ENCODE data around the gene CCNA2. TPM values are rescaled to one million over a fixed set of nuclear protein-coding genes. Genes with fewer than 3 reads are reported as not detected.
A peak's percentile ranks its signal among the peaks of the same experiment; 100 is the strongest.

The CCNA2 gene
- total RNA-seq, 1 donor from 2014 or later, result 6.2 TPM

- TF ChIP-seq EZH2 (IDR thresholded peaks at IDR 0.05; ENCODE audit: insufficient read depth, low read length) (no peak), CTCF (IDR thresholded peaks at IDR 0.05; ENCODE audit: insufficient read depth, low read depth, low read length) (no peak)
- Mint-ChIP-seq H3K9me3 (ENCODE audit: unreplicated experiment) (no peaks in the 10 kb centered on the region), H3K36me3 (ENCODE audit: low read depth, unreplicated experiment) (no peaks in the 10 kb centered on the region), H3K27ac (ENCODE audit: unreplicated experiment) (no peak overlapping the region), H3K4me3 (ENCODE audit: unreplicated experiment) (no peak overlapping the region), H3K27me3 (ENCODE audit: low read depth, unreplicated experiment) (no peaks in the 10 kb centered on the region), H3K4me1 (ENCODE audit: low read depth, unreplicated experiment) (peaks cover 28% of the 10 kb centered on the region)
- Histone ChIP-seq H3K36me3 (ENCODE audit: insufficient read depth, low read length) (no peaks in the 10 kb centered on the region), H3K27me3 (ENCODE audit: insufficient read depth, low read length) (no peaks in the 10 kb centered on the region), H3K27ac (ENCODE audit: low read depth, low read length) (no peak overlapping the region), H3K4me3 (ENCODE audit: insufficient read depth, low read depth, low read length) (no peak overlapping the region), H3K9me3 (ENCODE audit: insufficient read depth, low read depth, low read length) (no peaks in the 10 kb centered on the region), H3K9ac (ENCODE audit: low read length) (no peak overlapping the region), H3K4me1 (ENCODE audit: insufficient read depth, low read length) (peaks cover 33% of the 10 kb centered on the region), H3K4me2 (ENCODE audit: low read length) (no peak overlapping the region), H2AFZ (ENCODE audit: low read depth, low read length) (no peak overlapping the region), H4K20me1 (ENCODE audit: insufficient read depth, low read length) (no peaks in the 10 kb centered on the region), H3K79me2 (ENCODE audit: insufficient read depth, low read length) (no peaks in the 10 kb centered on the region)
- DNase-seq (ENCODE audit: low read depth), result no peak
- peak; percentile 26 for FAIRE-seq
These were observed 29.0 kb downstream of the CCNA2 start for GRCh38 chr4:121794505-121795188.

- TF ChIP-seq EZH2 (IDR thresholded peaks at IDR 0.05; ENCODE audit: insufficient read depth, low read length), result no peak
- no peak for TF ChIP-seq CTCF (IDR thresholded peaks at IDR 0.05; ENCODE audit: insufficient read depth, low read depth, low read length)
- H3K27me3 Mint-ChIP-seq (ENCODE audit: low read depth, unreplicated experiment), result no peaks in the 10 kb centered on the region
- H3K4me2 ChIP-seq (ENCODE audit: low read length), result no peak overlapping the region
- no peaks in the 10 kb centered on the region for H3K9me3 Mint-ChIP-seq (ENCODE audit: unreplicated experiment)
- H3K4me3 ChIP-seq (ENCODE audit: insufficient read depth, low read depth, low read length), result no peak overlapping the region
- H3K4me1 Mint-ChIP-seq (ENCODE audit: low read depth, unreplicated experiment), result peaks cover 38% of the 10 kb centered on the region
- H3K4me3 Mint-ChIP-seq (ENCODE audit: unreplicated experiment), result no peak overlapping the region
- no peak overlapping the region for H3K27ac ChIP-seq (ENCODE audit: low read depth, low read length)
- FAIRE-seq (no peak), DNase-seq (ENCODE audit: low read depth) (no peak)
- H3K9ac ChIP-seq (ENCODE audit: low read length), result no peak overlapping the region
- no peak overlapping the region for H2AFZ ChIP-seq (ENCODE audit: low read depth, low read length)
- H3K27ac Mint-ChIP-seq (ENCODE audit: unreplicated experiment), result no peak overlapping the region
- H3K9me3 ChIP-seq (ENCODE audit: insufficient read depth, low read depth, low read length), result no peaks in the 10 kb centered on the region
- no peaks in the 10 kb centered on the region for H3K27me3 ChIP-seq (ENCODE audit: insufficient read depth, low read length)
- H3K36me3 Mint-ChIP-seq (ENCODE audit: low read depth, unreplicated experiment), result no peaks in the 10 kb centered on the region
- H3K79me2 ChIP-seq (ENCODE audit: insufficient read depth, low read length), result no peaks in the 10 kb centered on the region
- H4K20me1 ChIP-seq (ENCODE audit: insufficient read depth, low read length), result no peaks in the 10 kb centered on the region
- peaks cover 43% of the 10 kb centered on the region for H3K4me1 ChIP-seq (ENCODE audit: insufficient read depth, low read length)
- H3K36me3 ChIP-seq (ENCODE audit: insufficient read depth, low read length), result no peaks in the 10 kb centered on the region
These were observed 30.7 kb downstream of the CCNA2 start for GRCh38 chr4:121792966-121793365.

GRCh38 chr4:121791481-121791880, 32.2 kb downstream of the CCNA2 start:
- FAIRE-seq (peak; percentile 49), DNase-seq (ENCODE audit: low read depth) (peak; percentile 90)
- Histone ChIP-seq H3K4me1 (ENCODE audit: insufficient read depth, low read length) (peaks cover 43% of the 10 kb centered on the region), H2AFZ (ENCODE audit: low read depth, low read length) (no peak overlapping the region), H4K20me1 (ENCODE audit: insufficient read depth, low read length) (no peaks in the 10 kb centered on the region), H3K4me3 (ENCODE audit: insufficient read depth, low read depth, low read length) (no peak overlapping the region), H3K27ac (ENCODE audit: low read depth, low read length) (peak overlapping the region; percentile 66), H3K27me3 (ENCODE audit: insufficient read depth, low read length) (no peaks in the 10 kb centered on the region), H3K36me3 (ENCODE audit: insufficient read depth, low read length) (no peaks in the 10 kb centered on the region), H3K79me2 (ENCODE audit: insufficient read depth, low read length) (no peaks in the 10 kb centered on the region), H3K9ac (ENCODE audit: low read length) (peak overlapping the region; percentile 35), H3K9me3 (ENCODE audit: insufficient read depth, low read depth, low read length) (no peaks in the 10 kb centered on the region), H3K4me2 (ENCODE audit: low read length) (peak overlapping the region; percentile 61)
- H3K36me3 Mint-ChIP-seq (ENCODE audit: low read depth, unreplicated experiment), result no peaks in the 10 kb centered on the region
- TF ChIP-seq EZH2 (IDR thresholded peaks at IDR 0.05; ENCODE audit: insufficient read depth, low read length) (no peak), CTCF (IDR thresholded peaks at IDR 0.05; ENCODE audit: insufficient read depth, low read depth, low read length) (no peak)
- H3K4me1 Mint-ChIP-seq (ENCODE audit: low read depth, unreplicated experiment), result peaks cover 38% of the 10 kb centered on the region
- H3K9me3 Mint-ChIP-seq (ENCODE audit: unreplicated experiment), result no peaks in the 10 kb centered on the region
- no peaks in the 10 kb centered on the region for H3K27me3 Mint-ChIP-seq (ENCODE audit: low read depth, unreplicated experiment)
- no peak overlapping the region for H3K4me3 Mint-ChIP-seq (ENCODE audit: unreplicated experiment)
- peak overlapping the region; percentile 50 for H3K27ac Mint-ChIP-seq (ENCODE audit: unreplicated experiment)
